Fibroblast of lung (primary cell): ENCODE measurements around the gene ABO.

Experiments
- CTCF ChIP-seq, 2 donors: IDR thresholded peaks in 1 of 2; conservative IDR thresholded peaks in 1 of 2; 1 replicate in 1 of 2; 2 replicates in 1 of 2; pipeline ENCODE4 v1.5.1; 2011 to 2012; ENCODE audit warnings: low read length in 2 of 2, control low read depth in 1 of 2, inconsistent platforms in 1 of 2, low read depth in 1 of 2, mild to moderate bottlenecking in 1 of 2
- EZH2 ChIP-seq: IDR thresholded peaks from 2 replicates; pipeline ENCODE4 v1.5.1; 2012; ENCODE audit warnings: low read length, control low read depth, mild to moderate bottlenecking; ENCODE audit errors: missing control alignments

DNA sequence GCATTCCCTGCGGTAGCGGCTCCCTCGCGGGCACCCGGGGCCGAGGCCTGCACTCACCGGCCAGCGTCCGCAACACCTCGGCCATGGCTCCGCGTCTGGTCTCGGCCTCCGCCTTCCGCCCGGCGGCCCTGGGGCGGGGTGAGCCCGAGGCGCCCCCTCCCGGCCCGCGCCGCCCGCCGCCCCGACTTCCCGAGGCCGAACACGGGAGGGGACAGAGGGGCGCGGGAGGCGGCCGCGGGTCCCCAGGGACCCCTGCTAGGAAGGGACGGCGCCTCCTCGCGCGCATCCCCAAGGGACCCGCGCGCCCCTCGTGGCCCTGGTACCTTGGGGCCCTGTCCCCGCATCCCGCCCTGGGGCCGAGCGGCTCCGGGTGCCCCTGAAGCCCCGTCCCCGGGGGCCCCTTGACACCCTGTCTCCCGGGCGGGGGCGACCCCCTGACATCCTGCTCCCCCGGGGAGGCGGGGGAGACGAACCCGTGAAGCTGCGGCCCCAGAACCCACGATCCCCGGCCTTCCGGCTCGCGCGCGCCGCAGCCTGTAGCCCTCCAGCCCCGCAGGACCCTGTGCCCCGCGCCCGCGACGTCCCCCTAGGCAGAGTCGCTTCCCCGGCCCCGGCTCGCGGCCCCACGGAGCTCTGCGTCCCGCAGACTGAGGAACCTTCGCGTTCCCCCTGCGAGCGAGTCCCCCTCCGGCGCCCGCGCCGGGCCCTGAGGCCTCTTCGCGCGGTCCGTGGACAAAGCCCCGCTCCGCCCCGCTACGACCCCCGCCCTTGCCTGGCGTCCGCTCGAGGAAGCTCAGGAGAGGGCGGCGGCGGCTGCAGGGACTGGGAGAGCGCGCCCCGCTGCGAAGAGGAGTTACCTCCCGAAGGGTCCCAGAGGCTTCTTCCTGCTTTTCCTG, at the start of gene ABO:
- TF ChIP-seq CTCF (conservative IDR thresholded peaks at IDR 0.05 in 1 of 2, IDR thresholded peaks at IDR 0.05 in 1 of 2; ENCODE audit: low read depth in 1 of 2, low read length in 2 of 2): no peak
- TF ChIP-seq EZH2: no peak
